ENCODE results near the gene TNRC18. TPM values are rescaled to one million over a fixed set of nuclear protein-coding genes. Genes with fewer than 3 reads are reported as not detected.

Gene TNRC18
- total RNA-seq, 1 donor from 2014 or later, result 169 TPM

- H3K36me3 Mint-ChIP-seq, result peaks cover 7% of the 10 kb centered on the region
- H3K27ac Mint-ChIP-seq, result peak overlapping the region; percentile 97
- DNase-seq (ENCODE audit: extremely low spot score, unreplicated experiment), result no peak
- H3K9me3 Mint-ChIP-seq, result no peaks in the 10 kb centered on the region
- H3K4me3 Mint-ChIP-seq, result peak overlapping the region; percentile 93
- H3K27me3 Mint-ChIP-seq, result peaks cover 12% of the 10 kb centered on the region
- H3K4me1 Mint-ChIP-seq (ENCODE audit: unreplicated experiment), result peaks cover 14% of the 10 kb centered on the region
- TF ChIP-seq CTCF (conservative IDR thresholded peaks at IDR 0.05), result no peak
Measured at GRCh38 chr7:5421714-5422395, 1.8 kb downstream of the TNRC18 start.

- peak overlapping the region; percentile 93 for H3K4me3 Mint-ChIP-seq
- H3K36me3 Mint-ChIP-seq, result peaks cover 7% of the 10 kb centered on the region
- DNase-seq (ENCODE audit: extremely low spot score, unreplicated experiment), result no peak
- no peaks in the 10 kb centered on the region for H3K9me3 Mint-ChIP-seq
- peak overlapping the region; percentile 97 for H3K27ac Mint-ChIP-seq
- no peak for TF ChIP-seq CTCF (conservative IDR thresholded peaks at IDR 0.05)
- H3K4me1 Mint-ChIP-seq (ENCODE audit: unreplicated experiment), result peaks cover 14% of the 10 kb centered on the region
- peaks cover 12% of the 10 kb centered on the region for H3K27me3 Mint-ChIP-seq
Measured at GRCh38 chr7:5420881-5421713, 2.5 kb downstream of the TNRC18 start.

GRCh38 chr7:5420067-5420880 lies 3.4 kb downstream of the TNRC18 start:
- Mint-ChIP-seq H3K27ac (peak overlapping the region; percentile 98), H3K27me3 (peaks cover 7% of the 10 kb centered on the region), H3K9me3 (no peaks in the 10 kb centered on the region), H3K4me1 (ENCODE audit: unreplicated experiment) (peaks cover 18% of the 10 kb centered on the region), H3K4me3 (peak overlapping the region; percentile 87), H3K36me3 (peaks cover 7% of the 10 kb centered on the region)
- TF ChIP-seq CTCF (conservative IDR thresholded peaks at IDR 0.05), result no peak
- no peak for DNase-seq (ENCODE audit: extremely low spot score, unreplicated experiment)

GRCh38 chr7:5419539-5420066 lies 4.0 kb downstream of the TNRC18 start:
- peak overlapping the region; percentile 98 for H3K27ac Mint-ChIP-seq
- no peak for DNase-seq (ENCODE audit: extremely low spot score, unreplicated experiment)
- H3K27me3 Mint-ChIP-seq, result peaks cover 7% of the 10 kb centered on the region
- peak overlapping the region; percentile 87 for H3K4me3 Mint-ChIP-seq
- no peak for TF ChIP-seq CTCF (conservative IDR thresholded peaks at IDR 0.05)
- H3K4me1 Mint-ChIP-seq (ENCODE audit: unreplicated experiment), result peaks cover 23% of the 10 kb centered on the region
- H3K36me3 Mint-ChIP-seq, result peaks cover 12% of the 10 kb centered on the region
- no peaks in the 10 kb centered on the region for H3K9me3 Mint-ChIP-seq

GRCh38 chr7:5418285-5418582 lies 5.4 kb downstream of the TNRC18 start:
- Mint-ChIP-seq H3K27me3 (peaks cover 7% of the 10 kb centered on the region), H3K4me1 (ENCODE audit: unreplicated experiment) (peaks cover 32% of the 10 kb centered on the region), H3K9me3 (no peaks in the 10 kb centered on the region), H3K36me3 (peaks cover 19% of the 10 kb centered on the region), H3K27ac (peak overlapping the region; percentile 98), H3K4me3 (peak overlapping the region; percentile 87)
- no peak for DNase-seq (ENCODE audit: extremely low spot score, unreplicated experiment)
- TF ChIP-seq CTCF (conservative IDR thresholded peaks at IDR 0.05), result no peak
